ENCODE data around the gene RPRD1B.

GRCh38 chr20:38094373-38094891 lies 60.9 kb downstream of the RPRD1B start:
- TF ChIP-seq EZH2 (IDR thresholded peaks at IDR 0.05; ENCODE audit: borderline replicate concordance) (no peak), CTCF (IDR thresholded peaks at IDR 0.05; ENCODE audit: poor library complexity) (no peak), EZH2phosphoT487 (IDR thresholded peaks at IDR 0.05; ENCODE audit: low read depth, severe bottlenecking, unreplicated experiment) (no peak)
